IPS-NIHi7 (cell line): Measurements from ENCODE around the gene RGL2.

Experiments used
- DNase-seq: peaks from one replicate; pipeline ENCODE4 v3.0.0; 2012; ENCODE audit warnings: mixed read lengths; ENCODE audit errors: extremely low spot score

RGL2 gene

DNA sequence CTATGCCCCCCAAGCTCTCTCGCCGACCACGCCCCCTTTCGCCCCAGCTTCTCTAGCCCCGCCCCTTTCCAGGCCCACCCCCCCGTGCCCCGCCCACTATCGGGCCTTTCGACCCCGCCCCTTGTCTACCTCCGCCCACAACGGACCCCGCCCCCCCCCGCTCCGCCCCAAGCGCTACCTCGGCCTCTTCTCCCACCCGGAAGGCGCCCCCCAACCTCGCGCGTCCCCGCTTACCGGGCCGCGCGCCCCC is 18.6 kb upstream of the RGL2 start:
- peak; percentile 74 for DNase-seq

GRCh38 chr6:33316603-33317418 is 18.1 kb upstream of the RGL2 start:
- DNase-seq, result no peak

DNA sequence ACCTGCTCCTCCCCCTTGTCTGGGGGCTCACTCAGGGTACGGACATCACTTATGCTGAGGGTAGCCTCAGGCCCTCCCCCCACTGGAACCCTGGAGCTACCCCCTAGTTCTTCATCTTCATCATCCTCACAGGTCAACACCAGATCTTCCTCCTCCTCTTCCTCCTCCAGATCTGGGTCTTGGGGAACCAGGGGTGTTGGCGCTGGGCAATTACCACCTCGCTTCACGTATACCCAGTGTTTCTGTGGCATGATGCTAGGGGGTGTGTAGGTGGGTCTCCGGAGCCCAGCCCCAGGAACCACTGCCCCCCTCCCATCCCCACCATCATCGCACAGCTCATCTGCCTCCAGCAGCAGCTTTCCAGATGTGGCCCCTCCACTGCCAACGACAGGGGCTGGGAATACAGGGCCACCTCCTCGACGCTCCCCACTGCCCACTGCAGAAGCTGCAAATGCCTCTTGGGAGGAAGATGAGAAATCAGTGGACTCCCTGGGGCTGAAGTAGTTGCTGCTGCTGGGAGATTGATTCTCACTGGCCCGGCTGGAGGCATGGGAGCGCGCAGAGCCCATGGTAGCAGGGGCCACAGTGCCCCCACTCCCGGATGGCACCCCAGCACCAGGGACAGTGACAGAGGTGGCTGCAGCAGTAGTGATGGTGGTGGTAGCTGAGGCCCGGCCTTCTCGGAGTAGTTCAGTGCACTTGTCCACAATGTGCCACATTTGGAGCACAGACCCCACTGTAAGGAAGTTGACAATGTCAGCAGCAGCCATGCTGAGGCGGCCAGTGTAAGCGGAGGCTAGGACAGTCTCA is 17.3 kb upstream of the RGL2 start:
- DNase-seq, result no peak

- peak; percentile 23 for DNase-seq
Measured at GRCh38 chr6:33314943-33315792, 16.4 kb upstream of the RGL2 start.

GRCh38 chr6:33314515-33314942 is 15.8 kb upstream of the RGL2 start:
- DNase-seq, result peak; percentile 40

DNA sequence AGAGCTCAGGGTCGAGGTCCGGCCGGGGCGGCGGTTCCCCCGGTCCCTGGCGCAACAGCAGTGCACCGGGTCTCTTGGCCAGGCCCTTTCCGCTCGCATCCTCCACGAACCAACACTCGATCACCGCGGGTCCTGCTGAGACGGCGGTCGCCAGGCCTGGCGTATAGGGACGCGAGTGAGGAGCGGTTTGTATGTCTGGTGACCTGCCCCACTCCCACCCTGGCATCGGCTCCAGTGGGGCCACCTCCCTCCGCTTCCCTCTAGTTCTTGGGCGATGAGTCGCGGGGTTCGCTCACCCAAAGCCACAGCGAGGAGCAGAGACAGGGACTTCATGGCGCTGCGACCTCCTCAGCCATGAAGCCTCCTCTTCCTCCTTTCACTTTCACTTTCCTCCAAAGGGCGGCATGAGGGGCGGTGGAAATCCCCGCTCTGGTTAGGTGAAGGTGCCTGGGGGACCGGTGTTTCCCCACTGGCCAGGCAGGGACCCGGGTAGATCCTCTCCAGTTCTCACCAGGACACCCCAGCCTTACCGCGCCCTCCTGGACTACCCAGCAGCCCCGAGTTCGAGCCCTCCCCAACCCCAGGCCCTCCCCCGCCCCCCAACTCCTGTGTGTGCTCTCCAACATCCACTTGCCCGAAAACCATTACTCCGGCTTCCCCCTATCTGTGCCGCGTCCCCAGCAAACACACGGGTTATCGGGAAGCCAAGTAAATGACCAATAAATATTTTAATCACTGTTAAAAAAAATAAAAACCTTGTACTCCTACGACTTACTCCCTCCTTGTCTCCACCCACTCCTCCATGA is 15.2 kb upstream of the RGL2 start, which contains the start of gene TAPBP:
TSS of gene TAPBP (minus strand) at position 370 of the 806 bp plus-strand sequence. CDS start at position 333, 37 bp downstream.
- peak; percentile 25 for DNase-seq

DNA sequence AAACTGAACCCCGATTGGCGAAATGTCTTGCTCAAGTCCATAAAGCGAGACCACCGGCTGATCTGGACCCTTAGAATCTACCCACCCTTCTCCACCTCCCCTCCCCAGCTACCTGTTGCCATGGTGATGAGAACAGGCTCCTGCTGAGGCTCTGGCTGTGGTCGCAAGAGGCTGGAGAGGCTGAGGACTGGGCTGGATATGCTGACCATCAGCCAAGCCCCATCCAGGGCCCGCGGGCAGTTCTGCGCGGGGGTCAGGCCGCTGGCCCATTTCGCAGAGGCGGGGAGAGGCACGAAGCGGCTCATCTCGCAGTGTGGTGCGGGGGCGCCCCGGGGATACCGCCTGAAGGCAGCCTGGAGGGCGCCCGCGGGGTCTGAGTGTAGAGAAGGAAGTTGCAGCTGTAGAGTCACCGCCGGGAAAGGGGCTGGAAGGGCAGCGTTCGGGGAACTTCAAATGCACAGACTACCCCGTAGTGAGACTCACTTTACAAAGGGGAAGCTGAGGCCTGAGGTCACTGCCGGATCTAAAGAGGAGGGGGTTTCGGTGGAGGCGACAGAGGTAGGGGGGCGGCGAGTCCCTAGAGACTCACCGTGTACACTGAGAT is 14.5 kb upstream of the RGL2 start:
- peak; percentile 48 for DNase-seq

DNA sequence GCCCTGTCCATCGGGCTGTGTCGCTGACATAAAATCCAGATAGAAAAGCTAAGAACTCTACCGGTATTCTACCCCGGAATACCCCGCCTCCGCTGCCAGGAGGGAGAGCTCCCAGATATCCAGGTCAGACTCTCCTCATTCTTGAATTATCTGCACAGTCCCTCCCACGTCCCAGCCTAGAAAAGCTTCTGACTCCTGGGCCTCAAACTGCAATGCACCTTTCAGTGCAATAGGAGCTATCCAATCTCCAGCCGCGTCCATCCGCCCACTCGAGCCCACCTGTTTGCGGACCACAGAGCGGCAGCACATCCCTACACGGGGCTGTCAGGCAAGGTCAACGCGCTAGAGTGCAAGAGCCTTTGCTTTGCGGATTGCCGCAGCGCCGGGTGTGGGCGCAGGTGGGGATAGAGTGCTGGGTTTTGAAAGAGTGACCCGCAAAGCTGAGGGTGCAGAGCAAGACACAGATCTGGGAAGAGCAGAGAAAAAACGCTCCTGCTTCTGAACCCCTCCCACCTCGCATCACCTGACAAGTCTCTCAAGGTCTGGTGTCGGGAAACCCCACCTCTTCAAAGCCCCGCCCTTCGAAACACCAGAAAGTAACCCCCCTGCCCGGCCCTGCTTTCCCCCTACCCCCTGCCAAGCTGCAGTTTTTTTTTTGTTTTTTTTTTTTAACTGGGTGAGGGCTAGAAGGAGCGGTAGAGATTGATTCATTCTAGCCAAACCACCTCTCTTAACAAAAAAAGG is 13.8 kb upstream of the RGL2 start:
- DNase-seq, result peak; percentile 86

- DNase-seq, result no peak
Measured at GRCh38 chr6:33306356-33306755, 7.6 kb upstream of the RGL2 start.

GRCh38 chr6:33305052-33305451 is 6.3 kb upstream of the RGL2 start:
- no peak for DNase-seq

DNA sequence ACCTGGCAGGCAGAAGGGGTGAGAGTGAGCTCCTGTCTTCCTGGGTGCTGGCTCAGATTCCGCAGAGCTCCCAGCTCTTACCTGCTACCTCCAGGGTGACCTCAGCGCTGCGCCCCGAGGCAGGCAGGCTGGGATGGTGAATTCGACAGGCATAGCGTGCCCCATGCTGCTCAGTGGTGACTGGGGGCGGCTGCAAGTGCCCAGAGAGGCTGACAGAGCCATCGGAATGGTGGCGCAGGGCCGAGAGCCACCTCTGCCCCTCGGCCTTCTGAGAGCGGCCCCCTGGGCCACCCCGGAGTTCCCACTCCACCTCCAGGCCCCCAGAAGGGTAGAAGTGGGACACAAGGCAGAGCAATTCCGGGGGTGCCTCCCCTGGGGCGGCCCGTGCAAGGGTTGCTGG is 5.5 kb upstream of the RGL2 start:
- DNase-seq, result no peak

DNA sequence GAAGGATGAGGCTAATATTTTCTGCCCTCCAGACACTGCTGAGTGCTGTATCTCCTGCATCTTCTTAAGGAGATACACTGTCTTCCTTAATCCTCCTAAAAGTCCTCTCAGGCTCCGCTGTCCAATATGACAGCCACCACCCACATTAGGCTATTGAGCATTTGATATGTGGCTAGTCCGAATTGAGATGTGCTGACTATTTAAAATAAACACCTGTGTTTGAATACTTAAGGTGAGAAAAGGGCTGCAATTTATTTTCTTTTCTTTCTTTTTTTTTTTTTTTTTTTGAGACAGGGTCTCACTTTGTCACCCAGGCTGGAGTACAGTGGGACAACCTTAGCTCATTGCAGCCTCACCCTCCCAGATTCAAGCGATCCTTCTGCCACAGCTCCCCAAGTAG is 3.1 kb upstream of the RGL2 start:
- DNase-seq, result no peak

DNA sequence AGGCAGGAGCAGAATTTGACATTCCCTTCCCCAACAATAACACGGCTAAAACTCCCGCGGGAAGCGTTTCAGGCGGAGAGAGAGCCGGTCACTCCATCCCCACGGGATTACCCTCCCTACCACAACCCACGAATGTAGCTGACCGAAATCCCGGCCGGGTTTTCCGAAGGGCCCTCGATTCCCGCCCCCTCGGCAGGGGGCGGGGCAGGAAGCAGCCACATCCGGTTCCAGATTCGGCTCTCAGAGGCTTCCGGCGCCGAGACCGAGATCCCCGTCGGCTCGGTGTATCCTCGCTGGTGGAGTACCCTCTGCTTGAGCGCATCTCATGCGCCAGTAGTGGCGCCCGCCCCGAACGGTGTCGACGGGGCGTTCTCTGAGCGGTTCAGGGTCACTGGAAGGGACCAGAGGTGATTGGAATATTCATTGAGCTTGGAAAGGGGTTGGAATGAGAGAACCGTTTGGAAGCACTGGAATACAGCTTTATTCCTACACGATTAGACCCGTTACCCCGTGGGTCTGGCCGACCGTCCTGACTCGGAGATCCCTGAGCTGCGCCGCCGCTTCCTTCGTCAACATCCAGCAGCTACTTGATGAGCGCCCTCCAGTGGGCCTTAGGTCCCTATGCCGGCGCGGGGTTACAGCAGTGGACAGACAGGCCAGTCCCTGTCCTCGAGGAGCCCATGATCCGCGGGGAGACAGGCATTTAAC is 649 bp upstream of the RGL2 start:
- peak; percentile 78 for DNase-seq

GRCh38 chr6:33297956-33298772 is 578 bp downstream of the RGL2 start:
- DNase-seq, result peak; percentile 82

DNA sequence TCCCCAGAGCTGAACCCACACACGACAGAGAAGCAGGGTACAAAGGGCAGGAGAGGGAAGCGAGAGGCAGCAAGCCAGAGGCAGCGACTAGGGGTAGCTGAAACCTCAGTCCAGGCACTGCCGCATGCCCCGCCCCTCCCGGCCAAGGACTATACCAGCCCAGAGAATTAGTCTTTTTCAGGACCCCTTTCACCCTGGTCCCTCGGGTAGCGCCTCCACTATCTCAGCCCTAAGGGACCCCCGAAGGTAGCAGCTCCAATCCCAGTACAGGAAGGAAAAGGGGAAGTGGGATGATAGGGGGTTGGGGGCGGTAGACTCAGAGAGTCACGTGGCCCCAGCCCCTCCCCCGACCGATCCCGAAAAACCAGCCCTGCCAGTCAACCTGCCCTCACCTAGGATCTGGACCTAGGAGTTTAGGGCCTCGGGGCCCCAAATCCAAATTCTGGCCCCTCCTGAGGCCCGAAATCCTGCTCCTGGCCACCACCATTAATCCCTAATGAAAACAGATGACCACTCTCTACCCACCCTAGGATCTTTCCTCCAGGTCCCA is 1.3 kb downstream of the RGL2 start:
- peak; percentile 82 for DNase-seq

- no peak for DNase-seq
Measured at GRCh38 chr6:33296797-33297405, 1.8 kb downstream of the RGL2 start.

DNA sequence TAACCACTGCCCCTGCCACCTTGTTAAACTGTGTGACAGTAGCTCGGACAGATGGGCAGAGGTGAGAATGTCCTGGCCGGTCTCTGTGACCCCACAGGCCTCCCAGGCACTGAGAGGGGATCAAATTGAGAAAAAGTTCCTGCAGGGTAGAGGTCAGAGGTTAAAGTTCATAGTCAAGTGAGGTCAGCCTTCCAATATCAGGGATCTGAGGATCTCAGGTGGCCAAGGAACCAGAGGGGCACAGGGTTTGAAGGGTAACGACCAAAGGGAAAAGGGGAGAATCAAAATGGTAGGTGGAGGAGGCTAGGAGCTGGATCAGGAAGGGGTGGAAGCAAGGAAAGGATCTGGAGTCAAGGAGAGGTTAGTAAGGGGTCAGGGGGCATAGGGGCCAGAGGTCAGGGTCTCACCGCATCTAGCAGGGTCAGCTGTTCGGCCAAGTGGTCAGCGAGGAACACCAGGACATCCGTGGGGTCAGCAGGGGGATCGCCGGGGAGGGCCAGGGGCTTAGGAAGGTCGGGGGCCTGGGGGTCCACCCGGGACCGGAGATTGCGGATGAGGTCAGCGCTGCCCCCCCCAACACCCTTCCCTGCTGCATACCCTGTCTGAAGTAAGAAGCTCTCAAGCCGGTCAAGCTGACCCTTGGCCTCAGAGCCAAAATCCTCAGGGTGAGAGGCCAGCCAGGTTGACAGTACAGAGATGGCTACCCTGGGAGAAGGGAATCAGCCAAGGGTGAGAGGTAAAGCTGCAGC is 2.9 kb downstream of the RGL2 start:
- DNase-seq, result no peak
